B cell (primary cell): Measurements from ENCODE around the gene ANKRD17. TPM values are rescaled to one million over a fixed set of nuclear protein-coding genes. Genes with fewer than 3 reads are reported as not detected.
A peak's percentile ranks its signal among the peaks of the same experiment; 100 is the strongest.

ENCODE experiments used
- ATAC-seq: fragments of 200-7000 bp; cut with Tn5 transposase; one replicate; pipeline ENCODE4 v1.10.0; 2021; ENCODE audit warnings: low read depth, mild to moderate bottlenecking, moderate number of reproducible peaks, moderate library complexity
- CTCF ChIA-PET: fragments of 350-600 bp; sonication (Branson Sonifier 250); formaldehyde crosslinking; loops from one replicate; lab custom pipeline; 2021; ENCODE audit warnings: antibody characterized with exemption, inconsistent platforms; lab: Charles Lee
- POLR2A ChIA-PET: fragments of 350-600 bp; sonication (Branson Sonifier 250); formaldehyde crosslinking; loops from one replicate; lab custom pipeline; 2021; ENCODE audit warnings: antibody characterized with exemption; lab: Charles Lee
- DNase-seq: peaks from one replicate; pipeline ENCODE4 v3.0.0; 2013
- H2AFZ ChIP-seq: 2 replicates; pipeline ENCODE4 v1.6.1; 2012; ENCODE audit warnings: mild to moderate bottlenecking, low read depth, low read length; ENCODE audit not compliant: insufficient read depth, poor library complexity, severe bottlenecking
- H3K27ac ChIP-seq, 2 donors: 1 replicate in 1 of 2; 2 replicates in 1 of 2; pipeline ENCODE4 v1.5.1; 2012 to 2013; ENCODE audit warnings: low read length in 2 of 2, mild to moderate bottlenecking in 2 of 2, moderate library complexity in 1 of 2
- H3K27me3 ChIP-seq, 4 experiments: fragments of 200-600 bp in 1 of 4; sonication (generic) in 1 of 4; replicated peaks in 1 of 4; 1 replicate in 2 of 4; 2 replicates in 2 of 4; pipeline versions ENCODE4 v1.6.1 to v1.7.0; 2013 to 2016; ENCODE audit warnings: low read length in 3 of 4, mild to moderate bottlenecking in 2 of 4, mixed read lengths in 1 of 4, moderate library complexity in 1 of 4; ENCODE audit not compliant: insufficient read depth in 4 of 4, control insufficient read depth in 3 of 4; ENCODE audit errors: control extremely low read depth in 1 of 4
- H3K36me3 ChIP-seq, 2 experiments: replicated peaks in 1 of 2; 1 replicate in 1 of 2; 2 replicates in 1 of 2; pipeline versions ENCODE4 v1.6.1 to v1.7.1; 2013; ENCODE audit warnings: low read length in 1 of 2; ENCODE audit not compliant: insufficient read depth in 2 of 2, control insufficient read depth in 1 of 2; ENCODE audit errors: control extremely low read depth in 1 of 2, extremely low read depth in 1 of 2
- H3K4me1 ChIP-seq, 2 donors: fragments of 200-600 bp in 1 of 2; sonication (generic) in 1 of 2; 1 replicate in 1 of 2; 2 replicates in 1 of 2; pipeline versions ENCODE4 v1.5.1 to v1.6.1; 2013 to 2017; ENCODE audit warnings: low read length in 2 of 2; ENCODE audit not compliant: control insufficient read depth in 2 of 2, insufficient read depth in 2 of 2
- H3K4me2 ChIP-seq: replicated peaks from 2 replicates; pipeline ENCODE3; 2012; ENCODE audit warnings: mild to moderate bottlenecking, low read depth, low read length; ENCODE audit not compliant: poor library complexity, severe bottlenecking
- H3K4me3 ChIP-seq, 5 experiments: fragments of 200-600 bp in 1 of 5; sonication (generic) in 1 of 5; 1 replicate in 3 of 5; 2 replicates in 2 of 5; pipeline versions ENCODE4 v1.5.1 to v1.7.0; 2011 to 2016; ENCODE audit warnings: low read length in 4 of 5, mild to moderate bottlenecking in 4 of 5, low read depth in 2 of 5, control low read depth in 1 of 5, moderate library complexity in 1 of 5; ENCODE audit not compliant: insufficient read depth in 1 of 5; ENCODE audit errors: control extremely low read depth in 1 of 5, extremely low read depth in 1 of 5
- H3K79me2 ChIP-seq: fragments of 200-600 bp; sonication (generic); one replicate; pipeline ENCODE4 v1.6.0; 2016; ENCODE audit warnings: low read length; ENCODE audit not compliant: control insufficient read depth, insufficient read depth
- H3K9ac ChIP-seq: fragments of 200-600 bp; sonication (generic); 2 replicates; pipeline ENCODE4 v1.6.1; 2017; ENCODE audit warnings: mild to moderate bottlenecking, low read length, moderate library complexity
- H3K9me3 ChIP-seq, 3 donors: one replicate each; pipeline versions ENCODE4 v1.6.1 to v1.7.1; 2013; ENCODE audit warnings: low read length in 2 of 3; ENCODE audit not compliant: control insufficient read depth in 2 of 3, insufficient read depth in 1 of 3; ENCODE audit errors: control extremely low read depth in 1 of 3
- H4K20me1 ChIP-seq: 2 replicates; pipeline ENCODE4 v1.6.0; 2012; ENCODE audit warnings: mild to moderate bottlenecking, low read length; ENCODE audit not compliant: insufficient read depth, control insufficient read depth, poor library complexity, severe bottlenecking
- H3K27ac Mint-ChIP-seq: one replicate; pipeline ENCODE4 v1.8.0; 2021; ENCODE audit warnings: mixed read lengths
- H3K27me3 Mint-ChIP-seq: one replicate; pipeline ENCODE4 v1.8.0; 2021; ENCODE audit warnings: mixed read lengths
- H3K4me1 Mint-ChIP-seq: one replicate; pipeline ENCODE4 v1.8.0; 2021; ENCODE audit warnings: mixed read lengths
- H3K4me3 Mint-ChIP-seq: one replicate; pipeline ENCODE4 v1.8.0; 2021; ENCODE audit warnings: mixed read lengths
- H3K9me3 Mint-ChIP-seq: one replicate; pipeline ENCODE4 v1.8.0; 2022; ENCODE audit warnings: mixed read lengths; ENCODE audit not compliant: insufficient read depth
- EZH2 ChIP-seq: IDR thresholded peaks from 2 replicates; pipeline ENCODE4 v1.6.1; 2012; ENCODE audit warnings: borderline replicate concordance, low read depth, mild to moderate bottlenecking, moderate library complexity, low read length; ENCODE audit not compliant: insufficient read depth, poor library complexity, severe bottlenecking
- WGBS: methylation state at CpG from one replicate; pipeline ENCODE4 v1.1.5; 2013; ENCODE audit warnings: missing lambda C conversion rate; ENCODE audit not compliant: insufficient coverage; 5-methylcytosine and 5-hydroxymethylcytosine counted together
- intact Hi-C: fragments of 100-400 bp; cut with micrococcal nuclease; formaldehyde crosslinking; loops from one replicate; pipeline ENCODE4 v1.10.0; 2022
- polyA plus RNA-seq: library from polyadenylated mRNA; depleted of rRNA; stranded (reverse); fragments of >200 nt; gene quantifications from 2 replicates; pipeline ENCODE4 v1.2.3, GENCODE V29; 2012
- total RNA-seq, 2 donors: library from RNA; stranded (reverse); fragments of 120-200 nt in 1 of 2; gene quantifications; 1 replicate in 1 of 2; 2 replicates in 1 of 2; pipeline versions ENCODE4 v1.2.3 to v1.2.4, GENCODE V29; 2013 to 2022
- TF ChIP-seq, protein P1 (sequence below): fragments of 200-600 bp; IDR thresholded peaks from one replicate; pipeline ENCODE4 v1.8.0; 2022; ENCODE audit warnings: antibody characterized with exemption, mild to moderate bottlenecking

The ANKRD17 gene
- total and polyA plus RNA-seq, 2 donors (not counting 1 experiment from before 2014, with no cell fraction given) = 15.8 to 69.4 TPM

DNA sequence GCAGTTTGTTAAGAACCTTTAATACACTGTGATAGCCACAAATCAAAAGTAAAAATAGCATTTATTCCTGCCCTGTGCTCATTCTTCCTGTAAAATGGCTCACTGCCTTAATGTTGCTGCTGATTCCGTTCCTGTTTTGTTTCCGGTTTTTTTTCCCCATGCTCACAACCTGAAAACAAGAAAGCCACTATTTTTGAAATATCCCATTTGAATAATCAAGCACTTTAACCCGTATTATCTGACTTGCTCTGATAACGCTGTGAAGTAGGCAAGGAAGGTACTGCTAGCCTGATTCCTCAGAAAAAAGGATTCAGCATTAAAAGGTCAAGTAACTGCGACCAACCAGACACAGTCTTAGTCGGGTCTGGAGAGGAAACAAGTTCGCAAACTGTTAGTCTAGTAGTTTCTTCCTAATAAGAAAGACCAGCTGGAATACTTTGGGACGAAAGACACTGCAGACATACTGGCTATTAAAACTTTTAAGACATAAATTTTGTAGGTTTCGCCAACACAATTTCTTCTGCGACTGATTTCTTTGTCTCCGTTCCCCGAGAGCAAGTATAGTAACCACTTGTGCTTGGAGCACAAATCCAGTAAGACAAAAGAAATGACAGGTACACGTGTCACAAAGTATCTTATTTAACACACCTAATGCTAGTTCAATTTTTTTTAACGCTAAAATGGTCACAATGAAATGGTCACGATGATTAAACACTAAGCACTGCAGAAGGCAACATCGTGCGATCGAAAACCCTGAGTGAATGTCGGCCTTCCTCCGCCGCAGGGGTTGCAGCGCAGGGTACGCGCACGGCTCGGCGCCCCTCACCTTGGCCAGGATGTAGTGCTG, 189.9 kb downstream of the ANKRD17 start:
- Histone ChIP-seq H4K20me1 (no peaks in the 10 kb centered on the region), H3K36me3 (peaks cover 0 to 5% of the 10 kb centered on the region in 2 experiments), H2AFZ (peak overlapping the region; percentile 79), H3K9ac (peak overlapping the region; percentile 76), H3K27me3 (no peaks in the 10 kb centered on the region), H3K4me2 (peak overlapping the region; percentile 78), H3K27ac (peak overlapping the region; percentile 98), H3K4me1 (peaks cover 17 to 26% of the 10 kb centered on the region in 2 donors), H3K4me3 (peak overlapping the region; percentile 72 to 90 (median 78)), H3K79me2 (peaks cover 36% of the 10 kb centered on the region), H3K9me3 (no peaks in the 10 kb centered on the region)
- Mint-ChIP-seq H3K27ac (peak overlapping the region; percentile 97), H3K4me3 (peak overlapping the region; percentile 96), H3K27me3 (no peaks in the 10 kb centered on the region), H3K4me1 (peaks cover 31% of the 10 kb centered on the region), H3K9me3 (no peaks in the 10 kb centered on the region)
- no peak for TF ChIP-seq EZH2
- TF ChIP-seq, protein P1, sequence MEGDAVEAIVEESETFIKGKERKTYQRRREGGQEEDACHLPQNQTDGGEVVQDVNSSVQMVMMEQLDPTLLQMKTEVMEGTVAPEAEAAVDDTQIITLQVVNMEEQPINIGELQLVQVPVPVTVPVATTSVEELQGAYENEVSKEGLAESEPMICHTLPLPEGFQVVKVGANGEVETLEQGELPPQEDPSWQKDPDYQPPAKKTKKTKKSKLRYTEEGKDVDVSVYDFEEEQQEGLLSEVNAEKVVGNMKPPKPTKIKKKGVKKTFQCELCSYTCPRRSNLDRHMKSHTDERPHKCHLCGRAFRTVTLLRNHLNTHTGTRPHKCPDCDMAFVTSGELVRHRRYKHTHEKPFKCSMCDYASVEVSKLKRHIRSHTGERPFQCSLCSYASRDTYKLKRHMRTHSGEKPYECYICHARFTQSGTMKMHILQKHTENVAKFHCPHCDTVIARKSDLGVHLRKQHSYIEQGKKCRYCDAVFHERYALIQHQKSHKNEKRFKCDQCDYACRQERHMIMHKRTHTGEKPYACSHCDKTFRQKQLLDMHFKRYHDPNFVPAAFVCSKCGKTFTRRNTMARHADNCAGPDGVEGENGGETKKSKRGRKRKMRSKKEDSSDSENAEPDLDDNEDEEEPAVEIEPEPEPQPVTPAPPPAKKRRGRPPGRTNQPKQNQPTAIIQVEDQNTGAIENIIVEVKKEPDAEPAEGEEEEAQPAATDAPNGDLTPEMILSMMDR = no peak
- 0% methylated on average over 26 of the region's 27 CpGs for WGBS
- ChIA-PET CTCF (no interaction called here), POLR2A (interaction anchor here (1.0 kb wide), 1 partner anchor 190 kb away, joined by 3 read pairs; the partner anchor contains the start of gene ANKRD17)
- DNase-seq (peak; percentile 65), ATAC-seq (no peak)
- intact Hi-C loops = loop anchor here (1.0 to 5.0 kb wide), 4 partner anchors 18 to 1090 kb away; partner anchors contain the start of gene MTHFD2L
